GM18909 (cell line): Measurements from ENCODE around the gene NAA40.

Source experiments
- ATAC-seq: cut with Tn5 transposase; IDR thresholded peaks from one replicate; pipeline ENCODE4 v1.9.1; 2021; ENCODE audit warnings: mild to moderate bottlenecking; ENCODE audit not compliant: unreplicated experiment, poor library complexity

Gene NAA40

GRCh38 chr11:64005691-64006090 lies 66.9 kb downstream of the NAA40 start:
- ATAC-seq: no peak

- ATAC-seq: no peak
Measured at GRCh38 chr11:64006398-64006797, 67.6 kb downstream of the NAA40 start.
